Adipose tissue (tissue), 3 donors: ENCODE results near the gene ATP2A3. TPM values are rescaled to one million over a fixed set of nuclear protein-coding genes. Genes with fewer than 3 reads are reported as not detected.

Experiments used
- H3K27ac ChIP-seq: one replicate; pipeline ENCODE4 v1.5.1; 2013; ENCODE audit warnings: low read depth, low read length
- WGBS, 3 donors: extraction: QIAGEN DNeasy Blood & Tissue Kit; methylation state at CpG; one replicate each; pipeline ENCODE4 v1.1.7; 2013; 5-methylcytosine and 5-hydroxymethylcytosine counted together
- polyA plus RNA-seq, 3 donors: library from polyadenylated mRNA; stranded (reverse); fragments of 200-250 nt; gene quantifications; one replicate each; pipeline ENCODE4 v1.2.3, GENCODE V29; 2013
- donor health status: healthy with polysubstance abuse.
- donor health status: Bipolar disorder and iron deficiency.
- donor health status: healthy.

The ATP2A3 gene
- polyA plus RNA-seq, 3 donors = 10.5 to 17.4 (median 13.6) TPM

- 60 to 67% (median 61%) methylated on average over 9 of the region's 9 CpGs for WGBS, 3 donors
These were observed 13.2 kb upstream of the ATP2A3 start for GRCh38 chr17:3977387-3977786.

GRCh38 chr17:3976675-3977171, 12.5 kb upstream of the ATP2A3 start:
- WGBS, 3 donors = 11 to 45% (median 40%) methylated on average over 17 of the region's 17 CpGs
- no peak overlapping the region for H3K27ac ChIP-seq

More at GRCh38 chr17:3977387-3977786, 13.2 kb upstream of the ATP2A3 start:
- no peak overlapping the region for H3K27ac ChIP-seq

GRCh38 chr17:3974980-3975379, 10.7 kb upstream of the ATP2A3 start:
- 97 to 99% (median 99%) methylated on average over 9 of the region's 9 CpGs for WGBS, 3 donors

GRCh38 chr17:3974138-3974687, 10.0 kb upstream of the ATP2A3 start:
- WGBS, 3 donors = 36 to 89% (median 53%) methylated on average over 14 to 15 of the region's 15 CpGs
- no peak overlapping the region for H3K27ac ChIP-seq

More at GRCh38 chr17:3974980-3975379, 10.7 kb upstream of the ATP2A3 start:
- no peak overlapping the region for H3K27ac ChIP-seq

- 64 to 90% (median 68%) methylated on average over 10 of the region's 10 CpGs for WGBS, 3 donors
- no peak overlapping the region for H3K27ac ChIP-seq
These were observed 9.4 kb upstream of the ATP2A3 start for GRCh38 chr17:3973495-3974137.

GRCh38 chr17:3972931-3973330, 8.7 kb upstream of the ATP2A3 start:
- H3K27ac ChIP-seq = no peak overlapping the region
- WGBS, 3 donors = 55 to 76% (median 55%) methylated on average over 5 of the region's 5 CpGs

GRCh38 chr17:3972281-3972731, 8.1 kb upstream of the ATP2A3 start:
- H3K27ac ChIP-seq = no peak overlapping the region
- WGBS, 3 donors = 36 to 80% (median 42%) methylated on average over 15 of the region's 15 CpGs

- no peak overlapping the region for H3K27ac ChIP-seq
- 88 to 94% (median 93%) methylated on average over 6 of the region's 6 CpGs for WGBS, 3 donors
These were observed 6.4 kb upstream of the ATP2A3 start for GRCh38 chr17:3970668-3971067.

GRCh38 chr17:3969963-3970362, 5.7 kb upstream of the ATP2A3 start:
- WGBS, 3 donors = 84 to 89% (median 87%) methylated on average over 7 of the region's 7 CpGs
- no peak overlapping the region for H3K27ac ChIP-seq

- WGBS, 3 donors = 77 to 91% (median 77%) methylated on average over 18 of the region's 18 CpGs
- no peak overlapping the region for H3K27ac ChIP-seq
These were observed 4.8 kb upstream of the ATP2A3 start for GRCh38 chr17:3968886-3969524.

GRCh38 chr17:3968015-3968414, 3.8 kb upstream of the ATP2A3 start:
- WGBS, 3 donors = 94 to 96% (median 94%) methylated on average over 3 of the region's 3 CpGs
- H3K27ac ChIP-seq = no peak overlapping the region

GRCh38 chr17:3966720-3967363, 2.6 kb upstream of the ATP2A3 start:
- no peak overlapping the region for H3K27ac ChIP-seq
- WGBS, 3 donors = 42 to 88% (median 85%) methylated on average over 14 of the region's 14 CpGs

GRCh38 chr17:3965118-3965800, 1.0 kb upstream of the ATP2A3 start:
- WGBS, 3 donors = 13 to 17% (median 15%) methylated on average over 17 of the region's 17 CpGs
- no peak overlapping the region for H3K27ac ChIP-seq

- H3K27ac ChIP-seq = no peak overlapping the region
- WGBS, 3 donors = 5 to 6% (median 6%) methylated on average over 35 to 64 of the region's 64 CpGs
These were observed 718 bp downstream of the ATP2A3 start for GRCh38 chr17:3963237-3964201.

GRCh38 chr17:3962965-3963236, 1.3 kb downstream of the ATP2A3 start:
- H3K27ac ChIP-seq = no peak overlapping the region

- H3K27ac ChIP-seq = no peak overlapping the region
- 37 to 55% (median 48%) methylated on average over 11 of the region's 11 CpGs for WGBS, 3 donors
These were observed 1.8 kb downstream of the ATP2A3 start for GRCh38 chr17:3962217-3962964.

GRCh38 chr17:3961564-3962047, 2.6 kb downstream of the ATP2A3 start:
- 37 to 55% (median 43%) methylated on average over 5 of the region's 5 CpGs for WGBS, 3 donors
- no peak overlapping the region for H3K27ac ChIP-seq
